H1 (cell line): ENCODE measurements around the gene SRPK3. TPM values are rescaled to one million over a fixed set of nuclear protein-coding genes. Genes with fewer than 3 reads are reported as not detected.

ENCODE experiments used
- CTBP2 ChIP-seq: IDR thresholded peaks from 2 replicates; pipeline ENCODE4 v1.7.0; 2011; ENCODE audit warnings: borderline replicate concordance, mild to moderate bottlenecking, moderate library complexity, mixed read lengths, low read length; ENCODE audit not compliant: insufficient read depth, insufficient read length
- POLR2A ChIP-seq, 2 experiments: IDR thresholded peaks; 1 replicate in 1 of 2; 2 replicates in 1 of 2; pipeline ENCODE4 v1.6.1; 2011; ENCODE audit warnings: low read depth in 2 of 2, low read length in 2 of 2, mild to moderate bottlenecking in 2 of 2; ENCODE audit errors: control extremely low read depth in 1 of 2
- SP1 ChIP-seq: IDR thresholded peaks from 2 replicates; pipeline ENCODE4 v1.6.1; 2011; ENCODE audit warnings: low read depth, low read length
- polyA plus RNA-seq, 7 experiments: library from polyadenylated mRNA; depleted of rRNA in 3 of 7; stranded (reverse) in 5 of 7; unstranded in 2 of 7; fragments of >200 nt in 5 of 7; fragments of 200-250 nt in 2 of 7; gene quantifications; 1 replicate in 5 of 7; 2 replicates in 1 of 7; 4 replicates in 1 of 7; pipeline versions ENCODE4 v1.2.1 to v1.2.3, GENCODE V29; 2011 to 2013; ENCODE audit warnings: missing spikeins in 2 of 7, mixed read lengths in 2 of 7
- total RNA-seq: library from RNA; stranded (reverse); fragmentation: NEBNext Ultra II Directional; extraction: Animal tissue kit (Norgen Biotek cat#: 25700); gene quantifications from 2 replicates; pipeline ENCODE4 v1.2.1, GENCODE V29; 2021
- TF ChIP-seq, protein P1 (sequence below): IDR thresholded peaks from 2 replicates; pipeline ENCODE4 v1.6.1; 2011; ENCODE audit warnings: low read length, improper control_type of control experiment
- TF ChIP-seq, protein P2 (sequence below): IDR thresholded peaks from 2 replicates; pipeline ENCODE4 v1.6.1; 2012; ENCODE audit warnings: inconsistent platforms
- TF ChIP-seq, protein P3 (sequence below): IDR thresholded peaks from 2 replicates; pipeline ENCODE4 v1.6.1; 2012; ENCODE audit warnings: low read length, inconsistent platforms

Gene SRPK3
- total and polyA plus RNA-seq, 2 of the 8 experiments (the other 6 are each of a cell fraction or from before 2014, with no cell fraction given): not detected

DNA sequence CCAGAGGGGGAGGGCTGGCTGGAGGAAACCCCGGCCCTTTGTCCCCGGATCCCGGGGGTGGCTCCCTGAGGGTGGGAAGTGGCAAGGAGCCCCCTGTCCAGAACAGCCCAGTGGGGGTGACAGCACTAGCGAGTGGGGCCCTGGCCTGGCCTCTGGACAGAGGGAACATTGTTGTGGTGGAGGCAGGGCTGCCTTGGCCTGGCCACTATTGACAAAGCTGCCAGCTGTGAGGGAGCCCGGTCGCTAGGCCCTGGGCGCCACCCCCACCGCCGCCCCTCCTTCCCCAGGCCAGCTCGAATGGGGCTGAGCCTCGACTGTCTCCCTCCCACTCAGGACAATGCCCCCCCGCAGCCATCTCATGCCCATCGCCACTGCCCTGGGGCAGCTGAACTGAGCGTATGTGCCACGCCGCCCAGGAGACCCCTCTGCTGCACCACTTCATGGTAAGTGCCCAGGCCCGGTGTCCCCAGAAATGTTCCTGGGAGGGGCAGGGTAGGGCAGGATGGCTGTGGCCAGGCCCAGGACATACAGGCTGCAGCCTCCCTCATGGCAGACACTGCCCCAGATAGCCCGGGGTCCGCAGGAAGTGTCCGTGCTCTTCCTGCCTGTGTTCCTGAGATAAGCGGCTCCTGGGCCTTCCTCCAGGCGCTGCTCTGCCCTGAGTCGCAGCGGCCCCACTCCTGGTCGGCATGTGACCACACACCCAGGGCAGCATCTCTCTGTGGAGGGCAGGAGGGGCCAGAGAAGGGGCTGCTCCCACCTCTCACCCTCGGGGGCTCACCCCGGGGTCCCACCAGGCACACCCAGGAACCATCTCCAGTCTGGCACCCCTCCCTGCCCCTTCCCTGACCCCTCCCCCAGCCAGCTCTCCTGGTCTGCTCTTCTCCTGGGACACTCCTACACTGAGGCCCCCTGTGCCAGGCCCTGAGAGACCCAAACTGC lies 15.4 kb upstream of the SRPK3 start (continued):
- TF ChIP-seq, protein P1, sequence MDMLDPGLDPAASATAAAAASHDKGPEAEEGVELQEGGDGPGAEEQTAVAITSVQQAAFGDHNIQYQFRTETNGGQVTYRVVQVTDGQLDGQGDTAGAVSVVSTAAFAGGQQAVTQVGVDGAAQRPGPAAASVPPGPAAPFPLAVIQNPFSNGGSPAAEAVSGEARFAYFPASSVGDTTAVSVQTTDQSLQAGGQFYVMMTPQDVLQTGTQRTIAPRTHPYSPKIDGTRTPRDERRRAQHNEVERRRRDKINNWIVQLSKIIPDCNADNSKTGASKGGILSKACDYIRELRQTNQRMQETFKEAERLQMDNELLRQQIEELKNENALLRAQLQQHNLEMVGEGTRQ: no peak
- TF ChIP-seq, protein P2, sequence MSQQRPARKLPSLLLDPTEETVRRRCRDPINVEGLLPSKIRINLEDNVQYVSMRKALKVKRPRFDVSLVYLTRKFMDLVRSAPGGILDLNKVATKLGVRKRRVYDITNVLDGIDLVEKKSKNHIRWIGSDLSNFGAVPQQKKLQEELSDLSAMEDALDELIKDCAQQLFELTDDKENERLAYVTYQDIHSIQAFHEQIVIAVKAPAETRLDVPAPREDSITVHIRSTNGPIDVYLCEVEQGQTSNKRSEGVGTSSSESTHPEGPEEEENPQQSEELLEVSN: no peak
- TF ChIP-seq, protein P3, sequence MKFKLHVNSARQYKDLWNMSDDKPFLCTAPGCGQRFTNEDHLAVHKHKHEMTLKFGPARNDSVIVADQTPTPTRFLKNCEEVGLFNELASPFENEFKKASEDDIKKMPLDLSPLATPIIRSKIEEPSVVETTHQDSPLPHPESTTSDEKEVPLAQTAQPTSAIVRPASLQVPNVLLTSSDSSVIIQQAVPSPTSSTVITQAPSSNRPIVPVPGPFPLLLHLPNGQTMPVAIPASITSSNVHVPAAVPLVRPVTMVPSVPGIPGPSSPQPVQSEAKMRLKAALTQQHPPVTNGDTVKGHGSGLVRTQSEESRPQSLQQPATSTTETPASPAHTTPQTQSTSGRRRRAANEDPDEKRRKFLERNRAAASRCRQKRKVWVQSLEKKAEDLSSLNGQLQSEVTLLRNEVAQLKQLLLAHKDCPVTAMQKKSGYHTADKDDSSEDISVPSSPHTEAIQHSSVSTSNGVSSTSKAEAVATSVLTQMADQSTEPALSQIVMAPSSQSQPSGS: no peak
- TF ChIP-seq POLR2A (IDR thresholded peaks at IDR 0.05; ENCODE audit: control extremely low read depth in 1 of 2, low read depth in 2 of 2, low read length in 2 of 2) (no peak), SP1 (no peak), CTBP2 (no peak)
